OCI-M1 (cell line): ENCODE data around the gene CDC34.
"Not testable (repeated sequence)": the region's sequence is repeated elsewhere in the genome, so short reads cannot be mapped to it uniquely, and the experiment has no call there.

ENCODE experiments used
- DNase-seq: peaks from one replicate; lab custom pipeline; 2025; lab: John Stamatoyannopoulos, UW

The CDC34 gene

GRCh38 chr19:573519-573825, 41.9 kb downstream of the CDC34 start:
- peak; percentile 33 for DNase-seq

GRCh38 chr19:574658-575526, 43.3 kb downstream of the CDC34 start:
- DNase-seq, result peak; percentile 93

- DNase-seq, result peak; percentile 48
Measured at GRCh38 chr19:575527-576506, 44.3 kb downstream of the CDC34 start.

GRCh38 chr19:576768-577438, 45.3 kb downstream of the CDC34 start:
- no peak for DNase-seq

- no peak for DNase-seq
Measured at GRCh38 chr19:577439-578392, 46.2 kb downstream of the CDC34 start.

GRCh38 chr19:579111-579841, 47.7 kb downstream of the CDC34 start:
- DNase-seq, result no peak

GRCh38 chr19:579842-580155, 48.2 kb downstream of the CDC34 start:
- DNase-seq, result no peak

GRCh38 chr19:580274-580835, 48.8 kb downstream of the CDC34 start:
- no peak for DNase-seq

- no peak for DNase-seq
Measured at GRCh38 chr19:581399-582111, 50.0 kb downstream of the CDC34 start.

GRCh38 chr19:582497-583197, 51.1 kb downstream of the CDC34 start:
- DNase-seq, result no peak

- DNase-seq, result no peak
Measured at GRCh38 chr19:583198-583967, 51.8 kb downstream of the CDC34 start.

GRCh38 chr19:583968-584239, 52.3 kb downstream of the CDC34 start:
- no peak for DNase-seq

GRCh38 chr19:584240-585001, 52.9 kb downstream of the CDC34 start:
- DNase-seq, result peak; percentile 50

GRCh38 chr19:585146-585545, 53.6 kb downstream of the CDC34 start:
- not testable (repeated sequence) for DNase-seq

GRCh38 chr19:585551-586110, 54.1 kb downstream of the CDC34 start:
- DNase-seq, result no peak

- peak; percentile 85 for DNase-seq
Measured at GRCh38 chr19:588093-588740, 56.7 kb downstream of the CDC34 start.
